Liver (tissue), 9 donors: ENCODE results near the gene ACCS. TPM values are rescaled to one million over a fixed set of nuclear protein-coding genes. Genes with fewer than 3 reads are reported as not detected.

Source experiments
- DNase-seq: peaks from one replicate; pipeline ENCODE4 v3.0.0-alpha.2; 2017; ENCODE audit warnings: low spot score
- H3K27ac ChIP-seq, 2 donors: one replicate each; pipeline ENCODE4 v1.7.0; 2013; ENCODE audit warnings: inconsistent platforms in 2 of 2, low read length in 2 of 2, control low read depth in 1 of 2, low read depth in 1 of 2, mild to moderate bottlenecking in 1 of 2
- H3K27me3 ChIP-seq, 4 donors: one replicate each; pipeline versions ENCODE4 v1.6.1 to v1.7.0; 2013; ENCODE audit warnings: low read length in 3 of 4, inconsistent platforms in 1 of 4, mild to moderate bottlenecking in 1 of 4, moderate library complexity in 1 of 4; ENCODE audit not compliant: control insufficient read depth in 4 of 4, insufficient read depth in 4 of 4
- H3K36me3 ChIP-seq, 4 donors: one replicate each; pipeline versions ENCODE4 v1.6.1 to v1.7.0; 2013; ENCODE audit warnings: low read length in 3 of 4, mild to moderate bottlenecking in 3 of 4, low read depth in 1 of 4, moderate library complexity in 1 of 4; ENCODE audit not compliant: control insufficient read depth in 4 of 4, insufficient read depth in 3 of 4
- H3K4me1 ChIP-seq, 4 donors: one replicate each; pipeline versions ENCODE4 v1.6.1 to v1.7.0; 2013; ENCODE audit warnings: low read length in 3 of 4, mild to moderate bottlenecking in 3 of 4, moderate library complexity in 1 of 4; ENCODE audit not compliant: control insufficient read depth in 4 of 4, insufficient read depth in 4 of 4
- H3K4me3 ChIP-seq, 3 donors: one replicate each; pipeline versions ENCODE4 v1.6.1 to v1.7.0; 2013; ENCODE audit warnings: low read length in 3 of 3, control low read depth in 1 of 3, low read depth in 1 of 3, mild to moderate bottlenecking in 1 of 3
- H3K9ac ChIP-seq, 2 donors: one replicate each; pipeline ENCODE4 v1.7.0; 2013; ENCODE audit warnings: low read length in 2 of 2, mild to moderate bottlenecking in 2 of 2, moderate library complexity in 2 of 2, control low read depth in 1 of 2, low read depth in 1 of 2
- H3K9me3 ChIP-seq, 4 donors: one replicate each; pipeline versions ENCODE4 v1.6.1 to v1.7.0; 2013; ENCODE audit warnings: low read length in 3 of 4; ENCODE audit not compliant: control insufficient read depth in 4 of 4
- ATF3 ChIP-seq: IDR thresholded peaks from 2 replicates; pipeline ENCODE4 v1.6.1; 2016; ENCODE audit warnings: antibody characterized with exemption
- EGR1 ChIP-seq, 2 donors: IDR thresholded peaks; 2 replicates each; pipeline ENCODE4 v1.6.1; 2016 to 2018; ENCODE audit warnings: antibody characterized with exemption in 2 of 2, low read depth in 2 of 2
- FOXA1 ChIP-seq: IDR thresholded peaks from 2 replicates; pipeline ENCODE4 v1.6.1; 2016; ENCODE audit warnings: antibody characterized with exemption
- HNF4A ChIP-seq, 2 donors: conservative IDR thresholded peaks; 2 replicates each; pipeline ENCODE4 v1.6.1; 2016; ENCODE audit warnings: antibody characterized with exemption in 2 of 2, mild to moderate bottlenecking in 2 of 2
- JUND ChIP-seq, 2 donors: IDR thresholded peaks; 2 replicates each; pipeline ENCODE4 v1.6.1; 2016; ENCODE audit warnings: antibody characterized with exemption in 2 of 2
- NR2F2 ChIP-seq: IDR thresholded peaks from 2 replicates; pipeline ENCODE4 v1.6.1; 2016; ENCODE audit warnings: antibody characterized with exemption
- RAD21 ChIP-seq, 2 donors: IDR thresholded peaks; 2 replicates each; pipeline ENCODE4 v1.6.1; 2016; ENCODE audit warnings: antibody characterized with exemption in 2 of 2, mild to moderate bottlenecking in 2 of 2
- RXRA ChIP-seq, 2 donors: IDR thresholded peaks; 2 replicates each; pipeline ENCODE4 v1.6.1; 2017 to 2018; ENCODE audit warnings: antibody characterized with exemption in 2 of 2, mild to moderate bottlenecking in 1 of 2
- TAF1 ChIP-seq: conservative IDR thresholded peaks from 2 replicates; pipeline ENCODE4 v1.6.1; 2016; ENCODE audit warnings: antibody characterized with exemption, mild to moderate bottlenecking
- ZBTB33 ChIP-seq: IDR thresholded peaks from 2 replicates; pipeline ENCODE4 v1.6.1; 2016; ENCODE audit warnings: antibody characterized with exemption
- WGBS: extraction: QIAGEN DNeasy Blood & Tissue Kit; methylation state at CpG from one replicate; pipeline ENCODE4 v1.1.7; 2013; 5-methylcytosine and 5-hydroxymethylcytosine counted together
- polyA plus RNA-seq, 2 donors: library from polyadenylated mRNA; stranded (reverse) in 1 of 2; unstranded in 1 of 2; fragments of 200-250 nt in 1 of 2; fragments of >200 nt in 1 of 2; fragmentation: Nextera tagmentation in 1 of 2; extraction: Ambion mirVana in 1 of 2; gene quantifications; one replicate each; pipeline versions ENCODE4 v1.2.1 to v1.2.3, GENCODE V29; 2013 to 2015
- total RNA-seq, 2 donors: library from RNA; depleted of rRNA; stranded (reverse); fragments of >200 nt; gene quantifications; one replicate each; pipeline ENCODE4 v1.2.3, GENCODE V29; 2014
- donor health status: healthy.
- donor health status: healthy.
- donor health status: healthy.
- donor health status: healthy.
- donor health status: healthy.

ACCS gene
- total and polyA plus RNA-seq, 4 donors: 8.7 to 17.5 (median 10.9) TPM

DNA sequence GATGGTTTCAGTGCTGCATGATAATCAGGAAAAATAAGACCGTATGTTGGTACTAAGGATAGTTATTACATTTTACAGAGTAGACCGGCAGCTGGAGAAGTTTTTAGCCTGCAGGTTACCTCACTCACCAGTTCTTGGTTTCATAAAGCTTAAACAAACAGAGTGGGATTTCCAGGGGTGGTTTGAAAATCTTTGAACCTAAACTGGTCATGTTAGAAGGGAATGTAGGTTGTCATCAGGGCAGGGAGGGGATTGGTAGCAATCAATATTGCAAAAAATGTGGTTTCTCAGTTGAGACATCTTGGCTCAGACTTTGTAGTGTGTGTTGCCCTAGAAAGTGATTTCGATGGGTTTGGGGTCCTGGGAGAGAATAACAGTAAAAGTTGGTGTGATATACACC, 46.9 kb downstream of the ACCS start (continued):
- no peak for TF ChIP-seq ZBTB33
- TF ChIP-seq ATF3: no peak
- no peak for TF ChIP-seq HNF4A (conservative IDR thresholded peaks at IDR 0.05)
- no peak for TF ChIP-seq RXRA (IDR thresholded peaks at IDR 0.05)
- TF ChIP-seq FOXA1: no peak

- peaks cover 3 to 18% (median 14%) of the 10 kb centered on the region in 4 donors for H3K36me3 ChIP-seq
- 93% methylated on average over 3 of the region's 3 CpGs for WGBS
Observed at GRCh38 chr11:44113572-44113971, 47.5 kb downstream of the ACCS start.

GRCh38 chr11:44116234-44116830, 50.3 kb downstream of the ACCS start:
- no peak overlapping the region for H3K27ac ChIP-seq
- no peaks in the 10 kb centered on the region for H3K9me3 ChIP-seq
- 82% methylated on average over 3 of the region's 3 CpGs for WGBS
- no peak for DNase-seq
- TF ChIP-seq RAD21 (IDR thresholded peaks at IDR 0.05): no peak
- no peak for TF ChIP-seq JUND (IDR thresholded peaks at IDR 0.05)
- TF ChIP-seq ZBTB33: no peak
- peaks cover 3 to 21% (median 14%) of the 10 kb centered on the region in 4 donors for H3K36me3 ChIP-seq
- H3K4me1 ChIP-seq: peaks cover 0 to 3% (median 0%) of the 10 kb centered on the region in 4 donors
- no peak overlapping the region for H3K9ac ChIP-seq
- no peaks in the 10 kb centered on the region for H3K27me3 ChIP-seq
- no peak overlapping the region for H3K4me3 ChIP-seq

More at GRCh38 chr11:44113572-44113971, 47.5 kb downstream of the ACCS start:
- Histone ChIP-seq H3K27me3 (no peaks in the 10 kb centered on the region), H3K4me3 (no peak overlapping the region), H3K27ac (no peak overlapping the region), H3K9me3 (no peaks in the 10 kb centered on the region), H3K9ac (no peak overlapping the region), H3K4me1 (peaks cover 0 to 2% (median 0%) of the 10 kb centered on the region in 4 donors)
- no peak for DNase-seq
- no peak for TF ChIP-seq TAF1
- no peak for TF ChIP-seq ATF3
- no peak for TF ChIP-seq FOXA1
- TF ChIP-seq ZBTB33: no peak
- TF ChIP-seq NR2F2: no peak
- no peak for TF ChIP-seq EGR1 (IDR thresholded peaks at IDR 0.05; ENCODE audit: low read depth in 2 of 2)
- TF ChIP-seq RAD21 (IDR thresholded peaks at IDR 0.05): no peak
